Ovary (tissue), 3 donors: Measurements from ENCODE around the gene YTHDF1.

Experiments
- EP300 ChIP-seq: sonication (generic); formaldehyde crosslinking; IDR thresholded peaks from one replicate; pipeline ENCODE4 v1.6.1; 2017; ENCODE audit warnings: antibody characterized with exemption
- TF ChIP-seq, protein P1 (sequence below), 3 donors: fragments of 450-650 bp in 2 of 3; fragments of 200-600 bp in 1 of 3; IDR thresholded peaks; one replicate each; pipeline versions ENCODE4 v1.5.1 to v1.8.0; 2016 to 2022; ENCODE audit warnings: antibody characterized with exemption in 3 of 3, mild to moderate bottlenecking in 1 of 3
- donor health status: DM: no; HTN: no; CAD: no.

DNA sequence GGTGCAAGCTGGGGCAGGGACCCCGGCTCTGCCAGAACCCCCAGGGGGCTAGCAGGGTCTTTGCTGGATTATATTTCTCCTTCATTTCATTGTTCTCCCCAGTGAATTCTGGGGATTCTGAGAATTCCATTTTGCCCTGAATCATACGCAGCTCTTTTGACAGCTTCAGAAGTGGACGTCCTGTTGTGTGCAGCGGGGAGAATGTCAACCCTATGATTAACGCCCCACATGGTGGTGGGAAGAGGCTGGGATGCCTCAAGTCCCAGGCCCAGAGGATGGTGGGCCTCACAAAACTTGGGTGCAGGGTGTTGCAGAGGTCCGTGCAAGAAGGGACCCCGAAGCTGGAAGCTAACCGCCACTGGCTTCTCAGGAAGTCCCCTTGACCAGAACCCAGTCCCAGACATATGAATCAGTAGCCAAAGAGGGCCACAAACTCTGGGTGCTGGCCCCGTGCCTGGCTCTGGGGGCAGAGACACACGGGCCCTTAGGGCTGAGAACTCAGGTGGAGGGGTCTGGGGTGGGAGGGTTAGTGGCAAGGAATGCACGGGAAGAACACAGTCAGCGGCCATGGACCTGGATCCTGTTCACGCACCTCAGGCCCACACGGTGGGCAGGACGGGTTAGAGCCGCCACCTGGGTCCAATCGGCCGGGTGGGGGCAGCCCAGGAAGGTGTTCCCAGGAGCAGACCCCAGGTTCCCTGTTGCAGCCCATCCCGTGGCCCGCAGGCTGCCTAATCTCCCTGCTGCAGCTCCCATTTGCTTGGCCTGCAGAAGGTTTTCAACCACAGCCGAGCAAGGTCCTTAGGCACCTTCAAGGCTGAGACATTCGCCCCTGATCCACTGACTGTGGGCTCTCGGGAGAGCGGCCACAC lies 51.2 kb downstream of the YTHDF1 start:
- TF ChIP-seq, protein P1, sequence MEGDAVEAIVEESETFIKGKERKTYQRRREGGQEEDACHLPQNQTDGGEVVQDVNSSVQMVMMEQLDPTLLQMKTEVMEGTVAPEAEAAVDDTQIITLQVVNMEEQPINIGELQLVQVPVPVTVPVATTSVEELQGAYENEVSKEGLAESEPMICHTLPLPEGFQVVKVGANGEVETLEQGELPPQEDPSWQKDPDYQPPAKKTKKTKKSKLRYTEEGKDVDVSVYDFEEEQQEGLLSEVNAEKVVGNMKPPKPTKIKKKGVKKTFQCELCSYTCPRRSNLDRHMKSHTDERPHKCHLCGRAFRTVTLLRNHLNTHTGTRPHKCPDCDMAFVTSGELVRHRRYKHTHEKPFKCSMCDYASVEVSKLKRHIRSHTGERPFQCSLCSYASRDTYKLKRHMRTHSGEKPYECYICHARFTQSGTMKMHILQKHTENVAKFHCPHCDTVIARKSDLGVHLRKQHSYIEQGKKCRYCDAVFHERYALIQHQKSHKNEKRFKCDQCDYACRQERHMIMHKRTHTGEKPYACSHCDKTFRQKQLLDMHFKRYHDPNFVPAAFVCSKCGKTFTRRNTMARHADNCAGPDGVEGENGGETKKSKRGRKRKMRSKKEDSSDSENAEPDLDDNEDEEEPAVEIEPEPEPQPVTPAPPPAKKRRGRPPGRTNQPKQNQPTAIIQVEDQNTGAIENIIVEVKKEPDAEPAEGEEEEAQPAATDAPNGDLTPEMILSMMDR (IDR thresholded peaks at IDR 0.05): no peak
- TF ChIP-seq EP300: no peak
